Fibroblast of lung (primary cell): ENCODE measurements around the gene CMTM6.

Source experiments
- EZH2 ChIP-seq: IDR thresholded peaks from 2 replicates; pipeline ENCODE4 v1.5.1; 2012; ENCODE audit warnings: low read length, control low read depth, mild to moderate bottlenecking; ENCODE audit errors: missing control alignments
- TF ChIP-seq, protein P1 (sequence below), 2 donors: IDR thresholded peaks in 1 of 2; conservative IDR thresholded peaks in 1 of 2; 1 replicate in 1 of 2; 2 replicates in 1 of 2; pipeline ENCODE4 v1.5.1; 2011 to 2012; ENCODE audit warnings: low read length in 2 of 2, control low read depth in 1 of 2, inconsistent platforms in 1 of 2, low read depth in 1 of 2, mild to moderate bottlenecking in 1 of 2

- TF ChIP-seq, protein P1, sequence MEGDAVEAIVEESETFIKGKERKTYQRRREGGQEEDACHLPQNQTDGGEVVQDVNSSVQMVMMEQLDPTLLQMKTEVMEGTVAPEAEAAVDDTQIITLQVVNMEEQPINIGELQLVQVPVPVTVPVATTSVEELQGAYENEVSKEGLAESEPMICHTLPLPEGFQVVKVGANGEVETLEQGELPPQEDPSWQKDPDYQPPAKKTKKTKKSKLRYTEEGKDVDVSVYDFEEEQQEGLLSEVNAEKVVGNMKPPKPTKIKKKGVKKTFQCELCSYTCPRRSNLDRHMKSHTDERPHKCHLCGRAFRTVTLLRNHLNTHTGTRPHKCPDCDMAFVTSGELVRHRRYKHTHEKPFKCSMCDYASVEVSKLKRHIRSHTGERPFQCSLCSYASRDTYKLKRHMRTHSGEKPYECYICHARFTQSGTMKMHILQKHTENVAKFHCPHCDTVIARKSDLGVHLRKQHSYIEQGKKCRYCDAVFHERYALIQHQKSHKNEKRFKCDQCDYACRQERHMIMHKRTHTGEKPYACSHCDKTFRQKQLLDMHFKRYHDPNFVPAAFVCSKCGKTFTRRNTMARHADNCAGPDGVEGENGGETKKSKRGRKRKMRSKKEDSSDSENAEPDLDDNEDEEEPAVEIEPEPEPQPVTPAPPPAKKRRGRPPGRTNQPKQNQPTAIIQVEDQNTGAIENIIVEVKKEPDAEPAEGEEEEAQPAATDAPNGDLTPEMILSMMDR (conservative IDR thresholded peaks at IDR 0.05 in 1 of 2, IDR thresholded peaks at IDR 0.05 in 1 of 2; ENCODE audit: low read depth in 1 of 2, low read length in 2 of 2) = no peak
- TF ChIP-seq EZH2 = no peak
Measured at GRCh38 chr3:32449691-32450090, 53.0 kb downstream of the CMTM6 start.
